HepG2 (cell line): ENCODE data around the gene POU5F1. TPM values are rescaled to one million over a fixed set of nuclear protein-coding genes. Genes with fewer than 3 reads are reported as not detected.
A peak's percentile ranks its signal among the peaks of the same experiment; 100 is the strongest.
"Not testable (repeated sequence)": the region's sequence is repeated elsewhere in the genome, so short reads cannot be mapped to it uniquely, and the experiment has no call there.

ENCODE experiments used
- ATAC-seq: fragments of 200-7000 bp; cut with Tn5 transposase; 3 replicates; pipeline ENCODE4 v1.9.1; 2020; ENCODE audit warnings: mild to moderate bottlenecking, moderate library complexity
- BruUV-seq: library from RNA; stranded (reverse); fragments of 400-500 nt; replicated peaks from 2 replicates; lab custom pipeline; 2021; lab: Mats Ljungman, UMichigan
- CTCF ChIA-PET: fragments of 300-600 bp; formaldehyde crosslinking; extraction: SDS; loops from one replicate; lab custom pipeline; 2021; ENCODE audit warnings: low total read pairs, inconsistent platforms, low intra/inter-chr PET ratio; lab: Yijun Ruan, JAX
- POLR2A ChIA-PET: fragments of 350-600 bp; sonication (Branson Sonifier 250); formaldehyde crosslinking; loops from one replicate; lab custom pipeline; 2020; ENCODE audit warnings: antibody characterized with exemption, inconsistent platforms; lab: Yijun Ruan, JAX
- DNase-seq: peaks from one replicate; pipeline ENCODE4 v3.0.0-alpha.2; 2015; ENCODE audit warnings: low spot score
- FAIRE-seq: peaks from 3 replicates; lab custom pipeline; 2011; peaks lifted over from hg19 to GRCh38; lab: Jason Lieb, UNC
- H2AFZ ChIP-seq: one replicate; pipeline ENCODE4 v1.6.1; 2011; ENCODE audit warnings: low read length, inconsistent platforms
- H3K27ac ChIP-seq: fragments of 300-600 bp; 3 replicates; pipeline ENCODE4 v1.8.0; 2011; ENCODE audit warnings: mixed run types, mild to moderate bottlenecking, mixed read lengths, low read length, inconsistent platforms; ENCODE audit not compliant: insufficient read depth; ENCODE audit errors: extremely low read length
- H3K27me3 ChIP-seq, 2 experiments: fragments of 200-600 bp in 1 of 2; 2 replicates in 1 of 2; 3 replicates in 1 of 2; pipeline versions ENCODE4 v1.6.0 to v1.8.0; 2011; ENCODE audit warnings: low read length in 2 of 2, mild to moderate bottlenecking in 2 of 2, moderate library complexity in 2 of 2, inconsistent platforms in 1 of 2; ENCODE audit not compliant: insufficient read depth in 2 of 2, control insufficient read depth in 1 of 2
- H3K36me3 ChIP-seq, 2 experiments: fragments of 200-600 bp in 1 of 2; replicated peaks in 1 of 2; 2 replicates in 1 of 2; 3 replicates in 1 of 2; pipeline versions ENCODE4 v1.5.1 to v1.8.0; 2011; ENCODE audit warnings: low read length in 2 of 2, inconsistent platforms in 1 of 2; ENCODE audit not compliant: insufficient read depth in 2 of 2, control insufficient read depth in 1 of 2
- H3K4me1 ChIP-seq: 2 replicates; pipeline ENCODE4 v1.5.1; 2012; ENCODE audit warnings: low read length, inconsistent platforms; ENCODE audit not compliant: insufficient read depth
- H3K4me2 ChIP-seq: 2 replicates; pipeline ENCODE4 v1.6.0; 2011; ENCODE audit warnings: low read depth, low read length, inconsistent platforms
- H3K4me3 ChIP-seq, 3 experiments: fragments of 200-600 bp in 1 of 3; sonication (generic), shearing (Covaris generic) in 1 of 3; replicated peaks in 1 of 3; 2 replicates each; pipeline ENCODE4 v1.5.1; 2011 to 2016; ENCODE audit warnings: low read length in 3 of 3, inconsistent platforms in 2 of 3, low read depth in 2 of 3, mild to moderate bottlenecking in 2 of 3, control low read depth in 1 of 3, mixed read lengths in 1 of 3; ENCODE audit not compliant: insufficient read depth in 1 of 3
- H3K79me2 ChIP-seq: one replicate; pipeline ENCODE4 v1.6.1; 2011; ENCODE audit warnings: low read length, inconsistent platforms; ENCODE audit not compliant: insufficient read depth
- H3K9ac ChIP-seq: 2 replicates; pipeline ENCODE4 v1.6.0; 2011; ENCODE audit warnings: mild to moderate bottlenecking, low read depth, low read length, inconsistent platforms; ENCODE audit not compliant: insufficient read depth
- H3K9me3 ChIP-seq: 2 replicates; pipeline ENCODE4 v1.5.1; 2012; ENCODE audit warnings: mild to moderate bottlenecking, low read length
- H4K20me1 ChIP-seq: 2 replicates; pipeline ENCODE4 v1.6.0; 2011; ENCODE audit warnings: inconsistent platforms, mild to moderate bottlenecking, low read length, moderate library complexity; ENCODE audit not compliant: insufficient read depth
- EP300 ChIP-seq, 3 experiments: sonication (generic) in 1 of 3; formaldehyde crosslinking in 1 of 3; IDR thresholded peaks; 2 replicates each; pipeline versions ENCODE4 v1.5.1 to v1.6.1; 2011 to 2020; ENCODE audit warnings: low read depth in 2 of 3, low read length in 2 of 3, borderline replicate concordance in 1 of 3, improper control_type of control experiment in 1 of 3, mild to moderate bottlenecking in 1 of 3, missing genetic modification reagents in 1 of 3, moderate library complexity in 1 of 3
- MEF2D ChIP-seq: sonication (generic); formaldehyde crosslinking; IDR thresholded peaks from 2 replicates; pipeline ENCODE4 v1.5.1; 2020; ENCODE audit warnings: mild to moderate bottlenecking, missing genetic modification reagents
- NFYB ChIP-seq: sonication (generic); formaldehyde crosslinking; IDR thresholded peaks from 2 replicates; pipeline ENCODE4 v1.4.0; 2020; ENCODE audit warnings: missing genetic modification reagents
- NFYC ChIP-seq: IDR thresholded peaks from 2 replicates; pipeline ENCODE4 v1.6.1; 2016; ENCODE audit warnings: missing genetic modification reagents, missing compliant biosample characterization
- POLR2AphosphoS5 ChIP-seq: IDR thresholded peaks from 2 replicates; pipeline ENCODE4 v1.6.1; 2012; ENCODE audit warnings: low read depth, low read length
- RBFOX2 ChIP-seq: fragments of 200-400 bp; formaldehyde crosslinking; IDR thresholded peaks from 2 replicates; pipeline ENCODE4 v1.6.1; 2017; ENCODE audit warnings: low read depth, mild to moderate bottlenecking, low read length
- SMYD3 ChIP-seq: sonication (generic); formaldehyde crosslinking; IDR thresholded peaks from 2 replicates; pipeline ENCODE4 v1.8.1; 2023; ENCODE audit warnings: mild to moderate bottlenecking, missing genetic modification reagents
- ZNF276 ChIP-seq: sonication (generic); formaldehyde crosslinking; IDR thresholded peaks from 2 replicates; pipeline ENCODE4 v1.4.0; 2020; ENCODE audit warnings: mild to moderate bottlenecking, low read depth, missing genetic modification reagents
- ZNF710 ChIP-seq: sonication (generic); formaldehyde crosslinking; IDR thresholded peaks from 2 replicates; pipeline ENCODE4 v1.5.0; 2020; ENCODE audit warnings: mild to moderate bottlenecking, missing genetic modification reagents, borderline replicate concordance
- WGBS: methylation state at CpG from one replicate; pipeline ENCODE4 v1.1.6; 2017; ENCODE audit warnings: low lambda C conversion rate; 5-methylcytosine and 5-hydroxymethylcytosine counted together
- in situ Hi-C: cut with HindIII; loops from 2 replicates; pipeline ENCODE4 v1.10.0; 2017; ENCODE audit warnings: low pct_unique_long_range_greater_than_20kb; ENCODE audit not compliant: extremely low pct_ligation_motif_present
- intact Hi-C: fragments of 100-400 bp; cut with micrococcal nuclease; formaldehyde crosslinking; loops from one replicate; pipeline ENCODE4 v1.10.0; 2022; ENCODE audit not compliant: unreplicated experiment
- polyA plus RNA-seq, 8 experiments: library from polyadenylated mRNA; depleted of rRNA in 3 of 8; stranded (reverse) in 7 of 8; unstranded in 1 of 8; fragments of >200 nt; fragmentation: Illumina TruSeq in 4 of 8; extraction: Trizol in 4 of 8; gene quantifications; 2 replicates each; pipeline versions ENCODE4 v1.2.1 to v1.2.3, GENCODE V29; 2011 to 2016; ENCODE audit warnings: low read depth in 4 of 8, missing spikeins in 1 of 8, mixed read lengths in 1 of 8; ENCODE audit not compliant: insufficient read depth in 1 of 8
- total RNA-seq, 5 experiments: library from RNA; depleted of rRNA; stranded (reverse); fragments of >200 nt; fragmentation: Illumina TruSeq; extraction: Trizol; gene quantifications; 2 replicates each; pipeline ENCODE4 v1.2.3, GENCODE V29; 2016; ENCODE audit warnings: low read depth in 1 of 5

The POU5F1 gene
- total and polyA plus RNA-seq, 2 of the 13 experiments (the other 11 are each of a cell fraction or from before 2014, with no cell fraction given): 2.5 to 7.2 TPM

- H3K4me2 ChIP-seq: peak overlapping the region; percentile 87
- ATAC-seq; H4K20me1 ChIP-seq; H2AFZ ChIP-seq; in situ Hi-C loops; H3K9me3 ChIP-seq; FAIRE-seq; H3K36me3 ChIP-seq; BruUV-seq; H3K27me3 ChIP-seq; DNase-seq; TF ChIP-seq EP300 (IDR thresholded peaks at IDR 0.05; ENCODE audit: low read depth in 2 of 2, low read length in 2 of 2): not testable (repeated sequence)
- WGBS: 82% methylated on average over 25 of the region's 25 CpGs
- H3K4me1 ChIP-seq: peaks cover 39% of the 10 kb centered on the region
- peak overlapping the region; percentile 94 for H3K27ac ChIP-seq
- peak overlapping the region; percentile 85; the same call in 1 of the 2 replicates for H3K9ac ChIP-seq
- H3K4me3 ChIP-seq: peak overlapping the region in 2 of 3 experiments; percentile 95 to 96; a peak in 4 of 6 replicates
- ChIA-PET POLR2A (interaction anchor here (1.3 to 2.7 kb wide), 4 partner anchors 12 to 170 kb away, joined by 3 to 20 read pairs (median 10); no protein-coding TSS in a partner anchor), CTCF (interaction anchor here (3.2 kb wide), 1 partner anchor 171 kb away, joined by 67 read pairs; no protein-coding TSS in a partner anchor)
- peaks cover 13% of the 10 kb centered on the region for H3K79me2 ChIP-seq
- intact Hi-C loops: loop anchor here (1.0 to 2.0 kb wide), 2 partner anchors 76 to 171 kb away; partner anchors contain the start of gene HLA-C
- TF ChIP-seq MEF2D (CRISPR knock-in tag): 0 out of 2 replicates have a peak, but pooled peaks have one; percentile 14
- TF ChIP-seq POLR2AphosphoS5: 0 out of 2 replicates have a peak, but pooled peaks have one; percentile 30
- 0 out of 2 replicates have a peak, but pooled peaks have one; percentile 15 for TF ChIP-seq RBFOX2
- TF ChIP-seq ZNF276 (CRISPR knock-in tag): 0 out of 2 replicates have a peak, but pooled peaks have one; percentile 12
- TF ChIP-seq ZNF710 (CRISPR knock-in tag): 0 out of 2 replicates have a peak, but pooled peaks have one; percentile 3
- 0 out of 2 replicates have a peak, but pooled peaks have one; percentile 38 for TF ChIP-seq SMYD3 (CRISPR knock-in tag)
- 0 out of 2 replicates have a peak, but pooled peaks have one; percentile 17 for TF ChIP-seq EP300 (CRISPR knock-in tag; IDR thresholded peaks at IDR 0.05; ENCODE audit: borderline replicate concordance)
- TF ChIP-seq NFYC (CRISPR knock-in tag): peak; percentile 74
- peak; percentile 75 for TF ChIP-seq NFYB (CRISPR knock-in tag)
These were observed 26.0 kb upstream of the POU5F1 start for GRCh38 chr6:31196251-31197022.
